CD4-positive, CD25-positive, alpha-beta regulatory T cell (primary cell): Measurements from ENCODE around the gene TMUB2. TPM values are rescaled to one million over a fixed set of nuclear protein-coding genes. Genes with fewer than 3 reads are reported as not detected.
"Not testable (repeated sequence)": the region's sequence is repeated elsewhere in the genome, so short reads cannot be mapped to it uniquely, and the experiment has no call there.

Experiments
- ATAC-seq, 2 donors: fragments of 150-1000 bp; cut with Tn5 transposase; one replicate each; pipeline ENCODE4 v1.10.0; 2021; ENCODE audit warnings: low read depth in 2 of 2, moderate number of reproducible peaks in 2 of 2, moderate library complexity in 1 of 2
- DNase-seq, 3 donors: peaks; one replicate each; pipeline versions ENCODE4 v3.0.0 to v3.0.0-alpha.2; 2012 to 2022; ENCODE audit warnings: mixed read lengths in 1 of 3
- H3K27ac ChIP-seq: one replicate; pipeline ENCODE4 v1.7.0; 2013; ENCODE audit warnings: mild to moderate bottlenecking, low read length; ENCODE audit not compliant: insufficient read depth, poor library complexity, severe bottlenecking
- H3K27me3 ChIP-seq: one replicate; pipeline ENCODE4 v1.7.0; 2013; ENCODE audit warnings: low read length; ENCODE audit not compliant: control insufficient read depth, insufficient read depth
- H3K36me3 ChIP-seq: one replicate; pipeline ENCODE4 v1.7.0; 2013; ENCODE audit warnings: mild to moderate bottlenecking, low read length, moderate library complexity; ENCODE audit not compliant: control insufficient read depth, insufficient read depth
- H3K4me1 ChIP-seq: 2 replicates; pipeline ENCODE4 v1.7.0; 2013; ENCODE audit warnings: mild to moderate bottlenecking, low read length; ENCODE audit not compliant: insufficient read depth, control insufficient read depth, poor library complexity, severe bottlenecking
- H3K4me3 ChIP-seq: one replicate; pipeline ENCODE4 v1.7.0; 2013; ENCODE audit warnings: low read depth, mild to moderate bottlenecking, low read length, moderate library complexity
- H3K9me3 ChIP-seq, 2 experiments: 1 replicate in 1 of 2; 2 replicates in 1 of 2; pipeline ENCODE4 v1.7.0; 2013; ENCODE audit warnings: low read length in 2 of 2, mild to moderate bottlenecking in 1 of 2, moderate library complexity in 1 of 2; ENCODE audit not compliant: control insufficient read depth in 2 of 2
- H3K27ac Mint-ChIP-seq, 3 donors: one replicate each; pipeline ENCODE4 v1.8.0; 2020 to 2022; ENCODE audit warnings: mild to moderate bottlenecking in 3 of 3, mixed read lengths in 3 of 3, moderate library complexity in 2 of 3
- H3K27me3 Mint-ChIP-seq: one replicate; pipeline ENCODE4 v1.8.0; 2022; ENCODE audit warnings: mild to moderate bottlenecking, mixed read lengths
- H3K36me3 Mint-ChIP-seq: one replicate; pipeline ENCODE4 v1.8.0; 2020; ENCODE audit warnings: mixed read lengths
- H3K4me1 Mint-ChIP-seq, 4 donors: one replicate each; pipeline ENCODE4 v1.8.0; 2020 to 2022; ENCODE audit warnings: mixed read lengths in 4 of 4, mild to moderate bottlenecking in 1 of 4
- H3K4me3 Mint-ChIP-seq, 4 donors: one replicate each; pipeline ENCODE4 v1.8.0; 2020 to 2022; ENCODE audit warnings: mild to moderate bottlenecking in 4 of 4, mixed read lengths in 4 of 4, moderate library complexity in 3 of 4
- H3K9me3 Mint-ChIP-seq, 7 donors: one replicate each; pipeline ENCODE4 v1.8.0; 2020 to 2022; ENCODE audit warnings: mixed read lengths in 7 of 7, mild to moderate bottlenecking in 3 of 7, moderate library complexity in 2 of 7
- polyA plus RNA-seq, 4 donors: library from polyadenylated mRNA; unstranded; fragments of 300-500 nt; fragmentation: Illumina TruSeq; gene quantifications; one replicate each; pipeline ENCODE4 v1.2.3, GENCODE V29; 2021
- total RNA-seq: library from RNA; stranded (reverse); gene quantifications from one replicate; pipeline ENCODE4 v1.2.3, GENCODE V29; 2022

TMUB2 gene
- total and polyA plus RNA-seq, 5 donors from 2014 or later, result 31.7 to 67.7 (median 35.4) TPM

DNA sequence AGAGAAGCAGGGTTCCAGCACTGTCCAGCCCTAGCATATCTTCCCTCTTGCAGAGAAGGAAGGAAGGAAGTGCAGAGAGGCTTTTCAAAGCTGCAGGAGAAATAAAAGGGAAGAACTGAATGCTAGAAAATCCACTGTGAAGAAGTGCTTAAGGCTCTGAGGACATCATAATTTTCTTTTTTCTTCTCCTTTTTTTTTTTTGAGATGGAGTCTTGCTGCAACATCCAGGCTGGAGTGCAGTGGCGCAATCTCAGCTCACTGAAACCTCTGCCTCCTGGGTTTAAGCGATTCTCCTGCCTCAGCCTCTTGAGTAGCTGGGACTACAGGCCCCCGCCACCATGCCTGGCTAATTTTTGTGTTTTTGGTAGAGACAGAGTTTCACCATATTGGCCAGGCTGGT is 37.7 kb upstream of the TMUB2 start:
- not testable (repeated sequence) for H3K4me1 ChIP-seq, H3K36me3 Mint-ChIP-seq, DNase-seq, H3K4me3 ChIP-seq, H3K4me3 Mint-ChIP-seq, H3K27ac ChIP-seq, H3K9me3 Mint-ChIP-seq, H3K4me1 Mint-ChIP-seq, ATAC-seq, H3K36me3 ChIP-seq, H3K9me3 ChIP-seq, H3K27me3 Mint-ChIP-seq, H3K27me3 ChIP-seq
- H3K27ac Mint-ChIP-seq, result peak overlapping the region in 1 of 3 donors; percentile 89

DNA sequence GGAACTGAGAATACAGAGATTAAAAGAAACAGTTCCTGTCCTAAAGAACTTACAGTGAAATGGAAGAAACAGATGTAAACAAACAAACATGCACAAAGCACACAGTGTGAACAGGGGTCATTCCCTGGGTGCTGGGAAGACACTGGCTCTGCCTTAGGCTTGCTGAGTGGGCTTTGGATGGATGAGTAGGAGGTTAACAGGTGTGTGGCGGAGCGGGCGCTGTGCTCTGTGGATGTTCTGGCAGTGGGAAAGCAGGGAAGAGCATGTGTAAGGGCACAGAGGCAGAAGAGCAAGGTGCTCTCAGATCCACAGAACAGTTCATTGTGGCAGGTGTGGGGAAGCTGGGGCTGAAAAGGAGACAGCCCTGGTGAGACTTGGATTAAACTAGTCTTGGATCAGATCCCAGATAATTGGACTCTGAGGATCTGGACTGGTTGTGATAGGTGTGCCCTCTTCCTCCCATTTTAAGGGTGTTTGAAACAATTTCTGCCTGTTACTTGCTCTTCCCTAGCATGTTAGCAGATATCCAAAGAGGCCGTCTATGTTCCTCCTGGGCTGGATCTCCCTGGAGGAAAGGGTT is 36.9 kb upstream of the TMUB2 start:
- Mint-ChIP-seq H3K27ac (peak overlapping the region in 2 of 3 donors; percentile 29 to 89), H3K9me3 (no peaks in the 10 kb centered on the region), H3K27me3 (no peaks in the 10 kb centered on the region), H3K4me1 (peaks cover 0 to 4% (median 0%) of the 10 kb centered on the region in 4 donors), H3K36me3 (no peaks in the 10 kb centered on the region), H3K4me3 (no peak overlapping the region)
- ATAC-seq, result no peak
- Histone ChIP-seq H3K27ac (no peak overlapping the region), H3K36me3 (no peaks in the 10 kb centered on the region), H3K4me1 (no peaks in the 10 kb centered on the region), H3K9me3 (no peaks in the 10 kb centered on the region), H3K4me3 (no peak overlapping the region), H3K27me3 (no peaks in the 10 kb centered on the region)
- no peak for DNase-seq

DNA sequence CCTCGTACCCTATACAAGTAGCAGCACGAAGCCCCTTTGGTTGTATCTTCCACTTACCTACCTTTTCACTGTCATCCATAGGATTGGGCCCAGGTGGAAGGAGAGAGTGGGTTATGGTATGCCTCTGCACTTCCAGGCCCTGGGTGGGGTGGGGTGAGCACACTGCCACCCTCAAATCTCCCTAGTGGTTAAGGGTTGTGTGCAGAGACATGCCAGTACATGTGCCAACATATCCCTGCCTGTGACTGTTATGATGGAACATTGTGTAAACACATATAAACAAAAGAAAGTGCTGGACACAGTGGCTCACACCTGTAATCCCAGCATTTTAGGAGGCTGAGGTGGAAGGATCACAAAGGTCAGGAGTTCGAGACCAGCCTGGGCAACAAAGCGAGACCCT is 33.9 kb upstream of the TMUB2 start:
- Mint-ChIP-seq H3K27me3 (no peaks in the 10 kb centered on the region), H3K27ac (peak overlapping the region in 1 of 3 donors; percentile 35), H3K4me3 (no peak overlapping the region), H3K9me3 (no peaks in the 10 kb centered on the region), H3K36me3 (no peaks in the 10 kb centered on the region), H3K4me1 (peaks cover 0 to 4% (median 0%) of the 10 kb centered on the region in 4 donors)
- Histone ChIP-seq H3K27ac (no peak overlapping the region), H3K27me3 (no peaks in the 10 kb centered on the region), H3K4me3 (no peak overlapping the region), H3K4me1 (no peaks in the 10 kb centered on the region), H3K36me3 (no peaks in the 10 kb centered on the region), H3K9me3 (no peaks in the 10 kb centered on the region)
- ATAC-seq, result no peak
- no peak for DNase-seq

DNA sequence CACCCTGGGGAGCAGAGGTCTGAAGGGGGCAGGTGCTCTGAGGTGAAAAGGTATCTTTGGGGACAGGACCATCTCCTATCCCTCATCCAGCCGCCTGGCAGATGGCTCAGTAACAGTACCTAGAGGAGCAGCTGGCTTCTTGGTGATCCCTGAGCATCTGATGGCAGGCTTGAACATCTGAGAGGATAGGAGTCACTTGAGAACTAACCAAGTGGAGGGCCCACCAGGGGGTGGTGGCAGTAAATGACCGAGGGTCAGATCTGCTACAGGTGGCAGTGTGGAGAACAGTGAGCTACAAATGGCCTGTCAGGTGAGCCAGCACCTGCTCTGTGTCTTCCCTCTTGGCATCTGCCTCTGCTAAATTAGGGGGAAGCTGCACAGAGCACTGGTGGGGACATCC is 31.3 kb upstream of the TMUB2 start:
- Histone ChIP-seq H3K36me3 (no peaks in the 10 kb centered on the region), H3K4me1 (peaks cover 9% of the 10 kb centered on the region), H3K27ac (no peak overlapping the region), H3K9me3 (no peaks in the 10 kb centered on the region), H3K27me3 (no peaks in the 10 kb centered on the region), H3K4me3 (no peak overlapping the region)
- Mint-ChIP-seq H3K36me3 (no peaks in the 10 kb centered on the region), H3K4me1 (peaks cover 6 to 9% (median 7%) of the 10 kb centered on the region in 4 donors), H3K27ac (peak overlapping the region in 1 of 3 donors; percentile 36), H3K27me3 (no peaks in the 10 kb centered on the region), H3K9me3 (no peaks in the 10 kb centered on the region), H3K4me3 (no peak overlapping the region)
- no peak for DNase-seq
- no peak for ATAC-seq

DNA sequence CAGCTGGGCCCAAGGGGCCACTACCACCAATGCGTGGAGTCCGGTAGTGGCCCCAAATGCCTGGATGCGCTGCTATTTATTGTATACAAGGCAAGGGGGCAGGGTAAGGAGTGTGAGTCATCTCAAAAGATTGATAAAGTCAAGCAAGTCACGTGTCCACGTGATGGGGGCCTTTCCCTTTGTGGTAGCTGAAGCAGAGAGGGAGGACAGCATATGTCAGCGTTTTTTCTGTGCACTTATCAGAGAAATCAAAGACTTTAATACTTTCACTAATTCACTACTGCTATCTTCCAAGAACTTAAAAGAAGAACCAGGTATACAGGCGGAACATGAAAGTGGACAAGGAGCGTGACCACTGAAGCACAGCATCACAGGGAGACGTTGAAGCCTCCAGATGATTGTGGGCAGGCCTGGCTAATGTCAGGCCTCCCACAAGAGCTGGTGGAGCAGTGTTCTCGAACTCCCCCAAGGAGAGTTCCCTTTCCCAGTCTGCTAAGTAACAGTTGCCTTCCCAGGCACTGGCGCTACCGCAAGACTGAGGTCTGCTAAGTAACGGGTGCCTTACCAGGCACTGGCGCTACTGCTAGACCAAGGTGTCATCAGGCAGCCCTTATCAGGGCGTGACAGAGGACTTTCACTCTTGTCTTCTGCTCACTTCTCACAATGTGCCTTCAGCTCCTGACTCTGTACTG is 27.1 kb upstream of the TMUB2 start:
- peak; percentile 81 to 82 for ATAC-seq
- H3K9me3 Mint-ChIP-seq, result no peaks in the 10 kb centered on the region
- H3K4me1 ChIP-seq, result peaks cover 9% of the 10 kb centered on the region
- peak overlapping the region; percentile 71 for H3K27ac ChIP-seq
- DNase-seq, result peak; percentile 47 to 68 (median 58)
- peaks cover 6 to 9% (median 7%) of the 10 kb centered on the region in 4 donors for H3K4me1 Mint-ChIP-seq
- H3K36me3 ChIP-seq, result no peaks in the 10 kb centered on the region
- no peaks in the 10 kb centered on the region for H3K9me3 ChIP-seq
- no peaks in the 10 kb centered on the region for H3K27me3 Mint-ChIP-seq
- no peaks in the 10 kb centered on the region for H3K36me3 Mint-ChIP-seq
- peak overlapping the region; percentile 67 to 82 (median 81) for H3K27ac Mint-ChIP-seq
- H3K4me3 ChIP-seq, result peak overlapping the region; percentile 64
- H3K27me3 ChIP-seq, result no peaks in the 10 kb centered on the region
- peak overlapping the region in 3 of 4 donors; percentile 7 to 58 (median 48) for H3K4me3 Mint-ChIP-seq

DNA sequence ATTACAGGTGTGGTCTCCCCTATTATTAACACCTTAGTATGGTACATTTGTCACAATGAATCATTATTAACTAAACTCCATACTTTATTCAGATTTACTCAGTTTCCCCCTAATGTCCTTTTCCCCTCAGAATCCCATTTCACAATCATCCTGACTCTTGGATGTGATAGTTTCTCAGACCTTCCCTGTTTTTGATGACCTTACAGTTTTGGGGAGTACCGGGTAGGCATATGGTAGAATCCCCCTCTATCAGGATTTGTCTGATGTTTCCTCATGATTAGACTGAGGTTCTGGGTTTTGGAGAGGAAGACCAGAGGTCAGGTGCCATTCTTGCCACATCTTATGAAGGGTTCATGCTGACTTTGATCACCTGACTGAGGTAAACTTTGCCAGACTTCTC is 22.3 kb upstream of the TMUB2 start:
- no peaks in the 10 kb centered on the region for H3K9me3 Mint-ChIP-seq
- H3K27ac Mint-ChIP-seq, result no peak overlapping the region
- Histone ChIP-seq H3K4me1 (peaks cover 6% of the 10 kb centered on the region), H3K4me3 (no peak overlapping the region), H3K27me3 (no peaks in the 10 kb centered on the region), H3K9me3 (no peaks in the 10 kb centered on the region), H3K27ac (no peak overlapping the region), H3K36me3 (no peaks in the 10 kb centered on the region)
- ATAC-seq (no peak), DNase-seq (no peak)
- no peak overlapping the region for H3K4me3 Mint-ChIP-seq
- no peaks in the 10 kb centered on the region for H3K27me3 Mint-ChIP-seq
- no peaks in the 10 kb centered on the region for H3K36me3 Mint-ChIP-seq
- peaks cover 4 to 16% (median 12%) of the 10 kb centered on the region in 4 donors for H3K4me1 Mint-ChIP-seq

DNA sequence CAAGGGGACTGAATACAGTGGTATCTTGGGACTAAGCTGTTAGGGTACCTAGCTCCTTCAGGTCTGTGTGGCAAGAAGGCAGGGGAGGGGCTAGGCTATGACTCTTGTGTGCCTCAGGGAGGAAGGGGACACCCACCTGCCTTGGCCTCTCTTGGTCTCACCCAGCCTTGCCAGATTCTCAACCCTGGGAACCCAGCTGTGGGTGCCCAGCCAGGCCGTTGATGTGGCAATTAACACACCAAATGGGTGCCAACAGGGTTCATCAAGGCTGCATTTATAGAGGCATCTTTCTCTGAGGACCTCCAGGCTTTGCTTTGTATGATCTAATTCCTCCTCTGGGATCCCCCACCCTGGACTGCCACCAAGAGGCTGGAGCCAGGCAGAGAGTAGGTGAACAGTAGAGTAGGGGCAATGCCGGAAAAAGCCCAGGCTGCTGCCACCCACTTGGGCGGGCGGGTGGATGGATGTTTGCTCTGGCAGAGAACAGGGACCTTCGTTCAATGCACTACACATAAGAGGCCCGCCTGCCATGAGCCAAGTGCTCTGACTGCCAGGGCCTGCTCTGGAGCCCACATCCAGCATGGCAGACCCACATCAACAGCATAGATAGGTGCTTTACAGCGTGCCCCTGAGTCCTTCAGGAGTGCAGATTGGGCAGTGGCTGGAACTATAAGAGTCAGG is 19.5 kb upstream of the TMUB2 start:
- peak overlapping the region in 1 of 3 donors; percentile 62 for H3K27ac Mint-ChIP-seq
- ATAC-seq, result no peak
- H3K4me3 Mint-ChIP-seq, result no peak overlapping the region
- Histone ChIP-seq H3K36me3 (no peaks in the 10 kb centered on the region), H3K4me3 (no peak overlapping the region), H3K27ac (no peak overlapping the region), H3K4me1 (no peaks in the 10 kb centered on the region), H3K27me3 (no peaks in the 10 kb centered on the region), H3K9me3 (no peaks in the 10 kb centered on the region)
- no peak for DNase-seq
- H3K36me3 Mint-ChIP-seq, result no peaks in the 10 kb centered on the region
- no peaks in the 10 kb centered on the region for H3K9me3 Mint-ChIP-seq
- no peaks in the 10 kb centered on the region for H3K27me3 Mint-ChIP-seq
- peaks cover 0 to 11% (median 9%) of the 10 kb centered on the region in 4 donors for H3K4me1 Mint-ChIP-seq
